PFSK-1 (cell line): ENCODE results near the gene WLS.

Experiments used
- FOXP2 ChIP-seq: optimal IDR thresholded peaks from 2 replicates; pipeline ENCODE3; 2011; ENCODE audit warnings: borderline replicate concordance, control low read depth, inconsistent platforms; ENCODE audit not compliant: insufficient read depth; ENCODE audit errors: extremely low read length, extremely low read depth
- POLR2AphosphoS5 ChIP-seq: IDR thresholded peaks from 2 replicates; pipeline ENCODE4 v1.6.1; 2012; ENCODE audit warnings: low read depth, mild to moderate bottlenecking, control low read depth, low read length, moderate library complexity
- SIN3A ChIP-seq: IDR thresholded peaks from 2 replicates; pipeline ENCODE4 v1.6.1; 2012; ENCODE audit warnings: mild to moderate bottlenecking, low read length, moderate library complexity, borderline replicate concordance; ENCODE audit not compliant: insufficient read depth
- TAF1 ChIP-seq: IDR thresholded peaks from 2 replicates; pipeline ENCODE4 v1.6.1; 2012; ENCODE audit warnings: low read length, control low read depth, borderline replicate concordance; ENCODE audit not compliant: insufficient read depth
- TF ChIP-seq, protein P1 (sequence below), 2 experiments: IDR thresholded peaks; 2 replicates each; pipeline versions ENCODE4 v1.6.1 to v1.8.0; 2011 to 2012; ENCODE audit warnings: low read depth in 2 of 2, low read length in 2 of 2, control low read depth in 1 of 2, inconsistent platforms in 1 of 2, mild to moderate bottlenecking in 1 of 2, moderate library complexity in 1 of 2; ENCODE audit not compliant: insufficient read depth in 1 of 2

WLS gene

DNA sequence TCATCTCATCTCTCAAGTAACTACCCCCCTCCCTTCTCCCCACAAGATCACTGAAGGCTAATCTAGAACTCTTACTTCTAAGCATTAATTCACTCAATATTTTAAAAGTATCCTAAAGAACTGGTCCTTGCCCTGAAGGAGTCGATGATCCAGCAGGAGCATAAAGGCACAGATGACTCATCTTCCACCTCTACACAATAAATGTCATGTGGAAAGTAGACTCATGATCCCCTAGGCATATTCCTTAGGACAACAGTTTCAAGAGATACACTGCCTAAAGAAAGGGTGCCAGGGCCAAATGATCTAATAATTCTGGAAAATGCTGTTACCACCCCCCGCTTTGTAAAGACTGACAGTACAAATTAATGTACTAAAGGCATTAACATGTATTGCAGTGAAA, 96.1 kb downstream of the WLS start:
- no peak for TF ChIP-seq FOXP2
- no peak for TF ChIP-seq SIN3A
- no peak for TF ChIP-seq POLR2AphosphoS5
- no peak for TF ChIP-seq TAF1
- TF ChIP-seq, protein P1, sequence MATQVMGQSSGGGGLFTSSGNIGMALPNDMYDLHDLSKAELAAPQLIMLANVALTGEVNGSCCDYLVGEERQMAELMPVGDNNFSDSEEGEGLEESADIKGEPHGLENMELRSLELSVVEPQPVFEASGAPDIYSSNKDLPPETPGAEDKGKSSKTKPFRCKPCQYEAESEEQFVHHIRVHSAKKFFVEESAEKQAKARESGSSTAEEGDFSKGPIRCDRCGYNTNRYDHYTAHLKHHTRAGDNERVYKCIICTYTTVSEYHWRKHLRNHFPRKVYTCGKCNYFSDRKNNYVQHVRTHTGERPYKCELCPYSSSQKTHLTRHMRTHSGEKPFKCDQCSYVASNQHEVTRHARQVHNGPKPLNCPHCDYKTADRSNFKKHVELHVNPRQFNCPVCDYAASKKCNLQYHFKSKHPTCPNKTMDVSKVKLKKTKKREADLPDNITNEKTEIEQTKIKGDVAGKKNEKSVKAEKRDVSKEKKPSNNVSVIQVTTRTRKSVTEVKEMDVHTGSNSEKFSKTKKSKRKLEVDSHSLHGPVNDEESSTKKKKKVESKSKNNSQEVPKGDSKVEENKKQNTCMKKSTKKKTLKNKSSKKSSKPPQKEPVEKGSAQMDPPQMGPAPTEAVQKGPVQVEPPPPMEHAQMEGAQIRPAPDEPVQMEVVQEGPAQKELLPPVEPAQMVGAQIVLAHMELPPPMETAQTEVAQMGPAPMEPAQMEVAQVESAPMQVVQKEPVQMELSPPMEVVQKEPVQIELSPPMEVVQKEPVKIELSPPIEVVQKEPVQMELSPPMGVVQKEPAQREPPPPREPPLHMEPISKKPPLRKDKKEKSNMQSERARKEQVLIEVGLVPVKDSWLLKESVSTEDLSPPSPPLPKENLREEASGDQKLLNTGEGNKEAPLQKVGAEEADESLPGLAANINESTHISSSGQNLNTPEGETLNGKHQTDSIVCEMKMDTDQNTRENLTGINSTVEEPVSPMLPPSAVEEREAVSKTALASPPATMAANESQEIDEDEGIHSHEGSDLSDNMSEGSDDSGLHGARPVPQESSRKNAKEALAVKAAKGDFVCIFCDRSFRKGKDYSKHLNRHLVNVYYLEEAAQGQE (IDR thresholded peaks at IDR 0.05; ENCODE audit: insufficient read depth in 1 of 2, low read depth in 2 of 2, low read length in 2 of 2), result no peak

DNA sequence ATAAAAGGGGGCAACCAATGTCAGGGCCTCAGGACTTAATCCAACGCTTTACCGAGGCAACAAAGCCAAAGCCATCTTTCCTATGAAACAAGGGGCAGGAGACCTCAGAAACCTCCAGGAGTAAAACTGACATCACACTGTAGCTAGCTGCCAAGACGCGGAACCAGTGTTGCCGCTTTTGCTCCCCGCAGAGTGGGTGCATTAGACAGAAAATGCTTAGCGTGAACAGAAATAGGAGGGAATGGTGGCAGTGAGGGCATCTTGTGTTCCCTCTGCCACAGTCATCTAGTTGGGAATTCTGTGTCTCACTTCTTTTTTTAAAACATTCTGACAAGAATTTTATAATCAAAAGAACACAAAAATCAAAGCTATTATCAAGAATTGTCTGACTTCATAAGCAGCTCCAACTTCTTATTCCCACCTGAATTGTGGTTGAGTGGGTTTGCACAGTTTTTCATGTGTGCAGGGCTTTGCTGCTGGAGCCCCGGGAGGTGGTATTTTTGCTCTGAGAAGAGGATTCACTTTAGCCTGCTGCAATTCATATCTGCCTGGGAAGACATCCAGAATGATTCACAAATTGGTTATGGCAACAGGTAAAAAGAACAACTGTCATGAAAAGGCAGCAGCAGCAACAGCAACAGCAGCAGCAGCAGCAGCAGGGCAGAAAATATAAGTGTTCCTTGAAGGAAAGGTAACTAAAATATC, 99.7 kb downstream of the WLS start:
- TF ChIP-seq SIN3A, result no peak
- TF ChIP-seq POLR2AphosphoS5, result no peak
- TF ChIP-seq FOXP2, result no peak
- TF ChIP-seq TAF1, result no peak
- TF ChIP-seq, protein P1 (IDR thresholded peaks at IDR 0.05; ENCODE audit: insufficient read depth in 1 of 2, low read depth in 2 of 2, low read length in 2 of 2), result no peak

- TF ChIP-seq, protein P1 (IDR thresholded peaks at IDR 0.05; ENCODE audit: insufficient read depth in 1 of 2, low read depth in 2 of 2, low read length in 2 of 2), result no peak
- TF ChIP-seq FOXP2, result no peak
- no peak for TF ChIP-seq SIN3A
- TF ChIP-seq POLR2AphosphoS5, result no peak
- TF ChIP-seq TAF1, result no peak
These were observed 101.1 kb downstream of the WLS start for GRCh38 chr1:68131261-68131660.

GRCh38 chr1:68129536-68130250, 102.6 kb downstream of the WLS start:
- TF ChIP-seq TAF1, result no peak
- TF ChIP-seq FOXP2, result no peak

DNA sequence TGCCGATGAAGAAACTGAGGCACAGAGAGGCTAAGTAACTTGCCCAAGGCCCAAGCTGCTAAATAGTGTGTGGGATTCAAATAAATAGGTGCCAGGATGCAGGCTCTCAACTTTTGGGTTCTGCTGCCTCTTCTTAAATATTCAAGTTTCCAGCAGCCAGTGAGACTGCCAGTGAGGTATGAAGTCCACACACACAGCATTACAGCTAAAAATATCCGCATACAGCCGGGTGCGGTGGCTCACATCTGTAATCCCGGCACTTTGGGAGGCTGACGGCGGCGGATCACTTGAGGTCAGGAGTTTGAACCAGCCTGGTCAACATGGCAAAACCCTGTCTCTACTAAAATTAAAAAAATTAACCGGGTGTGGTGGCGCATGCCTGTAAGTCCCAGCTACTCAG, 103.5 kb downstream of the WLS start:
- TF ChIP-seq POLR2AphosphoS5 (no peak), FOXP2 (no peak), TAF1 (no peak), SIN3A (no peak)
- TF ChIP-seq, protein P1 (IDR thresholded peaks at IDR 0.05; ENCODE audit: insufficient read depth in 1 of 2, low read depth in 2 of 2, low read length in 2 of 2), result no peak
